Epithelial cell of proximal tubule (primary cell): ENCODE measurements around the gene TRANK1. TPM values are rescaled to one million over a fixed set of nuclear protein-coding genes. Genes with fewer than 3 reads are reported as not detected.
A peak's percentile ranks its signal among the peaks of the same experiment; 100 is the strongest.
"Not testable (repeated sequence)": the region's sequence is repeated elsewhere in the genome, so short reads cannot be mapped to it uniquely, and the experiment has no call there.

Experiments
- DNase-seq: peaks from one replicate; pipeline ENCODE4 v3.0.0-alpha.2; 2011; ENCODE audit warnings: low read depth
- H3K4me3 ChIP-seq: 2 replicates; pipeline ENCODE4 v1.5.1; 2011; ENCODE audit warnings: low read depth, mild to moderate bottlenecking, low read length
- total RNA-seq: library from RNA; depleted of rRNA; stranded (reverse); fragments of >200 nt; gene quantifications from 2 replicates; pipeline ENCODE4 v1.2.3, GENCODE V29; 2015
- TF ChIP-seq, protein P1 (sequence below): conservative IDR thresholded peaks from 2 replicates; pipeline ENCODE4 v1.5.1; 2012; ENCODE audit warnings: low read depth, mild to moderate bottlenecking, low read length

Gene TRANK1
- total RNA-seq, 1 donor from 2014 or later = 3.7 TPM

DNA sequence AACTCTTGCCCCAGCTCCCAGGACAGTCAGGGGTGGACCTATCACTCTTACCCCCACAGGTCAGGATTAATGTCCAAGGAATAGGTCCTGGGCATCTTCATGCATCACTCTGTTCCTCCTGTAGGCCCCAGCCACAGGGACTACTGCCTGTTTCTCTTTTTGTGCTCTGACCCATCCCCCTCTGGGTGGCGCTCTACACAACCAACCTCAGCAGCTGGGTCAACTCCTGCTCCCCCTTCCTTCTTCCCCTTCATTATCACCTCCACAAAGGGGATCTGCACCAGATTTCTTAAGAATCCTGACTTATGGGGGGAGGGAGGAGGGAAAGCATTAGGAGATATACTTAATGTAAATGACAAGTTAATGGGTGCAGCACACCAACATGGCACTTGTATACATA lies 12.2 kb upstream of the TRANK1 start:
- TF ChIP-seq, protein P1, sequence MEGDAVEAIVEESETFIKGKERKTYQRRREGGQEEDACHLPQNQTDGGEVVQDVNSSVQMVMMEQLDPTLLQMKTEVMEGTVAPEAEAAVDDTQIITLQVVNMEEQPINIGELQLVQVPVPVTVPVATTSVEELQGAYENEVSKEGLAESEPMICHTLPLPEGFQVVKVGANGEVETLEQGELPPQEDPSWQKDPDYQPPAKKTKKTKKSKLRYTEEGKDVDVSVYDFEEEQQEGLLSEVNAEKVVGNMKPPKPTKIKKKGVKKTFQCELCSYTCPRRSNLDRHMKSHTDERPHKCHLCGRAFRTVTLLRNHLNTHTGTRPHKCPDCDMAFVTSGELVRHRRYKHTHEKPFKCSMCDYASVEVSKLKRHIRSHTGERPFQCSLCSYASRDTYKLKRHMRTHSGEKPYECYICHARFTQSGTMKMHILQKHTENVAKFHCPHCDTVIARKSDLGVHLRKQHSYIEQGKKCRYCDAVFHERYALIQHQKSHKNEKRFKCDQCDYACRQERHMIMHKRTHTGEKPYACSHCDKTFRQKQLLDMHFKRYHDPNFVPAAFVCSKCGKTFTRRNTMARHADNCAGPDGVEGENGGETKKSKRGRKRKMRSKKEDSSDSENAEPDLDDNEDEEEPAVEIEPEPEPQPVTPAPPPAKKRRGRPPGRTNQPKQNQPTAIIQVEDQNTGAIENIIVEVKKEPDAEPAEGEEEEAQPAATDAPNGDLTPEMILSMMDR = no peak
- no peak overlapping the region for H3K4me3 ChIP-seq
- no peak for DNase-seq

DNA sequence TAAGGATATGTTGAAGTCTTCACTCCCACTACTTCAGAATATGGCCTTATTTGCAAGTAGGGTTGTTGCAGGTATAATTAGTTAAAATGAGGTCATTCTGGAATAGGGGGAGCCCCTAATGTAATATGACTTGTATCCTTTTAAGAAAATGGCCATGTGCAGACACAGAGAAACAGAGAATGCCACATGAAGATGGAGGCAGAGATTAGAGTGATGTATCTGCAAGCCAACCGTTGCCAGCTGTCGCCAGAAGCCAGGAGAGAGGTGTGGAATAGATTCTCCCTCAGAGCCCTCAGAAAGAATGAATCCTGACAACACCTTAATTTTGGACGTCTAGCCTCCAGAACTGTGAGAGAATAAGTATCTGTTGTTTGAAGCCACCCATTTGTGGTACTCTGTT lies 11.3 kb upstream of the TRANK1 start:
- DNase-seq = no peak
- no peak overlapping the region for H3K4me3 ChIP-seq
- TF ChIP-seq, protein P1 = no peak

DNA sequence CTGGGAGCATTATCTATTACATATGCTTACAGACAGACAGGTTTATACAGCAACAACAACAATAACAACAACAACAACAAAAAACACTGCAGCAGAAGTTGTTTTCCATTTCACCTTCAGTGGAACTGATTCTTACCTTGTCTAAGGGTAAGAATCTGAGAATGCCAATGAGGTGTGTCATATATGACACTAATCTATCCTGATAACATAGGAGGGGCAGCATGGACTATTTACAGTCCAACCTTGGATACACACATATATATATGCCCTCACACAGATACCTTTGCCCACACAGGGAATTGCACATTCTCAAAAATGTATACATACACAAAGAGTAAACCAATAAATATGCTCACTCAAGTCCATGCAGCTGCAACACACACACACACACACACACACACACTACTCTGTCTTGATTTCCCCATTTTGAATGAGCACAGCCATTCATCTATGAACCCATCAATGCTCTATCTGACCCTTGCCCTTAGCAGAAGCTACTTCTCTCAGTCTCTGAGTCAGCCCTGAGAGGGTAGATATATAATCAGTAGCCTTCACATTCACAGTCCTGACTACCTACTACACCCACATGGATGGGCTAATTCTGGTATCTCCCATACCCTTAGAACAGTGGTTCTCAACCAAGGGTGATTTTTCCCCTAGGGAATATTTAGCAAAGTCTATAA lies 9.7 kb upstream of the TRANK1 start:
- no peak overlapping the region for H3K4me3 ChIP-seq
- TF ChIP-seq, protein P1 = no peak
- DNase-seq = no peak

DNA sequence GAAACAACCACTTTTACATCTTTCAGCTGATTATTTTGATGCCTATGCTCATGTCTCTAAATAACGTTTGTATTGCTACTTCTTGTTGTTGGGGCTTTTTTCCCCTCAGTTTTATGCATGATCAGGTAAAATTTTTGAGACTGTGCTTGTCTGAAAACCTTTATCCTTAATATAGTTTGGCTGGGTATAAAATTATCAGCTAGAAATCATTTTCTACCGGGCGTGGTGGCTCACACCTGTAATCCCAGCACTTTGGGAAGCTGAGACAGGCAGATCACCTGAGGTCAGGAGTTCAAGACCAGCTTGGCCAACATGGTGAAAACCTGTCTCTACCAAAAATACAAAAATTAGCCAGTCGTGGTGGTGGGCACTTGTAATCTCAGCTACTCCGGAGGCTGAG lies 3.0 kb upstream of the TRANK1 start:
- not testable (repeated sequence) for H3K4me3 ChIP-seq, DNase-seq

DNA sequence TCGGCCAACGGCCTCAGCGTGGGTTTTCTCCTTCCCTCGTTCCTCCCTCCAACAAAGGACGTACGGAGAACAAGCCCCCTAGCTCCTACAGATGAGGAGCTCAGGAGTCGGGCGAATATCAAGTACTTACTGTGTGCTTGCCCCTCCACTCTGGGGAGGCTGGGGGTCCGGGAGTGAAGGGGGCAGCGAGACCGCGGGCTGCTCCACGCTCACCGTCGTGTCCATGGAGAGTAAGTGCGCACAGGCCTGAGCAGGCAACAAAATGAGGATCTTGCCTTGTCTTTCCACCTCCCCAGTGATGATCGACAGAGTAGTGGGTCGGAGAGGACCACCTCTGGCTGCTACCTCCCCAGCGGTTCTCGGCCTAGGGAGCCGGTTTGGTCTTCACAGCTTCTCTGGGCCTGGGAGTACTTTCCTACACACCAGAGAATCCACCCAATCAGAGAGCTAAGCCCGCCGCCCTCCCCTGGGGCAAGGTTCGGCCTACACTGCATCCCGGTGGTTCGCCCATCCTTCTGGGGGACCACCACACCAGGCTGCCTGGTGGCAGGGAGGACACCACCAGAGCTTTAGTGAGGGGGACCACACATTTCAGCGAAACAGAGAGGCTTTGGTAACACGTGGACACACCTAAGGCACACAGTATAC lies 603 bp upstream of the TRANK1 start:
- no peak for DNase-seq
- TF ChIP-seq, protein P1 = no peak
- H3K4me3 ChIP-seq = peak overlapping the region; percentile 68

DNA sequence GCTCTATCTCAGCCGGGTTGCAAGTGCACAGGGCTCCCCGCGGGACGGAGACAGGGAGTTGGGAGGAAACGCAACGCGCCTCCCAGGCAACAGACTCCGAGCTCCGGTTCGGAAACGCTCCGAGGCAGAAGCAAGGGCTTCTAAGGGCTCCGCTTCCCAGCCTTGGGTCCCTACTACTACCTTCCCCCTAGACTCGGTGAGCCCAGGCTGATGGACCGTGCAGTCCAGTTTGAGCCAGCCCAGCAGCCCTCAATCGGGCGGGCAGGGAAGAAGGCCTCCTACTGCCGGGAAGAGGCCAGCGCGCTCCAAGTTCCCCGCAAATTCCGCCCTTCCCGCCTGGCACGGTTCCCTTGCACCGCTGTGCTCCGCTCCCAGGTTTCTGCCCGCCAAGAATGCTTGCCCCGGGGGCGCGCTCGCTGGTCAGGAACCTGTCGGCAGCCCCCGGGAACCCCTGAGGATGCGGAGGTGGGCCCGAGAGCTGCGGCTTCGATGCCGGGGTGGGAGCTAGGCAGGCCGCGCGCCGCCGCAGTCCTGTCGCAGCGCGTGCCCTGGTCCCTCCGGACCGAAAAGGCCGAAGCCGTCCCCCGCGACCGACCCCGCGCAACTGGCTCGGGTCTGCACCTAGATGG lies 728 bp downstream of the TRANK1 start:
- no peak for DNase-seq
- TF ChIP-seq, protein P1 = no peak
- H3K4me3 ChIP-seq = peak overlapping the region; percentile 68

DNA sequence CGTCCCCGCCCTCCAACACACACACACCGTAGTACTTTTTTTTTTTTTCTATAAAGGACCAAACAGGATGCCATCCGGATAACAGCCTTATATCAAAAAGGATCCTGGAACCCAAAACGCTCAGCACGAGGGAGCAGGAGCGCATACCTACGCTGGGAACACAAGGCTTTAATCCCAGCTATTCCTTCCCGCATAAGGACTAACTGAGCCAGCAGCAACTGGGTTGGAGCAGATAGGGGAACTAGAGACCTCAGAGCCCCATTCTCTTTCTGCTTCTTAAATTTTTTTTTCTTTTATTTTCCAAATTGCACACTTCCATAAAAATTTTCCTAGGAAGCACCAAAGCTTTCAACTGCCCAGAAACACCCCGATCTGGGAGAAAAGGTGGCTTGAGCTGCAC lies 1.3 kb downstream of the TRANK1 start:
- no peak for DNase-seq
- TF ChIP-seq, protein P1 = no peak
- H3K4me3 ChIP-seq = peak overlapping the region; percentile 68
